K562 (cell line): ENCODE data around the gene GNAT1. TPM values are rescaled to one million over a fixed set of nuclear protein-coding genes. Genes with fewer than 3 reads are reported as not detected.
"Not testable (repeated sequence)": the region's sequence is repeated elsewhere in the genome, so short reads cannot be mapped to it uniquely, and the experiment has no call there.

Source experiments
- ATAC-seq: fragments of 200-7000 bp; cut with Tn5 transposase; 3 replicates; pipeline ENCODE4 v1.9.1; 2020; ENCODE audit warnings: moderate library complexity
- BruUV-seq: library from RNA; stranded (reverse); fragments of 400-500 nt; replicated peaks from 2 replicates; lab custom pipeline; 2021; lab: Mats Ljungman, UMichigan
- CTCF ChIA-PET: fragments of 300-600 bp; formaldehyde crosslinking; extraction: SDS; loops from one replicate; lab custom pipeline; 2021; ENCODE audit warnings: low intra/inter-chr PET ratio; lab: Yijun Ruan, JAX
- POLR2A ChIA-PET: fragments of 300-600, 350-650 bp; sonication (Branson Sonifier 250); formaldehyde crosslinking; extraction: SDS; loops from one replicate; lab custom pipeline; 2021; ENCODE audit warnings: antibody characterized with exemption, inconsistent platforms; lab: Yijun Ruan, JAX
- DNase-seq, 4 experiments: peaks; one replicate each; pipeline versions ENCODE4 v3.0.0 to v3.0.0-alpha.2; 2011 to 2018; ENCODE audit warnings: low spot score in 3 of 4, mixed read lengths in 3 of 4; ENCODE audit errors: extremely low read depth in 1 of 4
- FAIRE-seq: peaks from 2 replicates; lab custom pipeline; 2011; peaks lifted over from hg19 to GRCh38; lab: Jason Lieb, UNC
- H2AFZ ChIP-seq: 2 replicates; pipeline ENCODE4 v1.6.0; 2011; ENCODE audit warnings: low read depth, low read length, control low read depth, inconsistent platforms
- H3K27ac ChIP-seq: fragments of 200-600 bp; 3 replicates; pipeline ENCODE4 v1.8.0; 2011; ENCODE audit warnings: low read depth, mild to moderate bottlenecking, control low read depth, inconsistent platforms, low read length, moderate library complexity, mixed read lengths; ENCODE audit errors: extremely low read depth
- H3K27me3 ChIP-seq, 2 experiments: fragments of 300-600 bp in 1 of 2; 2 replicates in 1 of 2; 3 replicates in 1 of 2; pipeline versions ENCODE4 v1.6.0 to v1.8.0; 2011; ENCODE audit warnings: inconsistent platforms in 2 of 2, low read length in 2 of 2, mild to moderate bottlenecking in 1 of 2, mixed read lengths in 1 of 2, moderate library complexity in 1 of 2; ENCODE audit not compliant: control insufficient read depth in 2 of 2, insufficient read depth in 2 of 2
- H3K36me3 ChIP-seq: fragments of 300-600 bp; 3 replicates; pipeline ENCODE4 v1.8.0; 2011; ENCODE audit warnings: mild to moderate bottlenecking, low read length, inconsistent platforms; ENCODE audit not compliant: control insufficient read depth, insufficient read depth
- H3K4me1 ChIP-seq, 2 experiments: fragments of 200-600 bp in 1 of 2; replicated peaks in 1 of 2; 2 replicates in 1 of 2; 3 replicates in 1 of 2; pipeline versions ENCODE4 v1.5.1 to v1.8.0; 2011; ENCODE audit warnings: inconsistent platforms in 2 of 2, low read length in 2 of 2, mild to moderate bottlenecking in 1 of 2, mixed read lengths in 1 of 2, moderate library complexity in 1 of 2; ENCODE audit not compliant: control insufficient read depth in 2 of 2, insufficient read depth in 2 of 2
- H3K4me2 ChIP-seq: 2 replicates; pipeline ENCODE4 v1.6.1; 2011; ENCODE audit warnings: low read length, control low read depth, inconsistent platforms, mixed read lengths; ENCODE audit not compliant: insufficient read depth
- H3K4me3 ChIP-seq: fragments of 200-600 bp; sonication (generic), shearing (Covaris generic); 2 replicates; pipeline ENCODE4 v1.5.1; 2016; ENCODE audit warnings: control low read depth, inconsistent platforms
- H3K79me2 ChIP-seq: fragments of 200-600 bp; 3 replicates; pipeline ENCODE4 v1.8.0; 2011; ENCODE audit warnings: low read length, inconsistent platforms; ENCODE audit not compliant: control insufficient read depth, insufficient read depth
- H3K9ac ChIP-seq, 2 experiments: 2 replicates each; pipeline versions ENCODE4 v1.6.0 to v1.6.1; 2011; ENCODE audit warnings: low read depth in 2 of 2, low read length in 2 of 2, control low read depth in 1 of 2, inconsistent platforms in 1 of 2, mild to moderate bottlenecking in 1 of 2, mixed read lengths in 1 of 2; ENCODE audit not compliant: insufficient read depth in 1 of 2
- H3K9me1 ChIP-seq: one replicate; pipeline ENCODE4 v1.6.0; 2011; ENCODE audit warnings: inconsistent platforms, mild to moderate bottlenecking, low read length, moderate library complexity; ENCODE audit not compliant: control insufficient read depth, insufficient read depth
- H3K9me3 ChIP-seq: replicated peaks from 2 replicates; pipeline ENCODE4 v1.5.1; 2011; ENCODE audit warnings: low read depth, low read length, inconsistent platforms; ENCODE audit not compliant: control insufficient read depth, insufficient read depth
- H4K20me1 ChIP-seq: replicated peaks from 2 replicates; pipeline ENCODE4 v1.6.1; 2011; ENCODE audit warnings: low read length, inconsistent platforms, mixed read lengths; ENCODE audit not compliant: control insufficient read depth, insufficient read depth
- ATF3 ChIP-seq, 2 experiments: fragments of 450-650 bp in 1 of 2; sonication (generic) in 1 of 2; formaldehyde crosslinking in 1 of 2; IDR thresholded peaks in 1 of 2; conservative IDR thresholded peaks in 1 of 2; 2 replicates each; pipeline versions ENCODE4 v1.6.1 to v1.8.1; 2016 to 2023; ENCODE audit warnings: mild to moderate bottlenecking in 2 of 2, moderate library complexity in 2 of 2, inconsistent platforms in 1 of 2, missing genetic modification reagents in 1 of 2
- CEBPG ChIP-seq, 3 experiments: fragments of 200-800 bp in 1 of 3; sonication (Bioruptor generic) in 1 of 3; sonication (generic) in 1 of 3; formaldehyde crosslinking in 1 of 3; IDR thresholded peaks in 2 of 3; conservative IDR thresholded peaks in 1 of 3; 2 replicates each; pipeline versions ENCODE4 v1.6.1 to v1.8.0; 2016 to 2022; ENCODE audit warnings: missing compliant biosample characterization in 2 of 3, missing genetic modification characterization in 2 of 3, mild to moderate bottlenecking in 1 of 3, missing genetic modification reagents in 1 of 3
- WGBS: fragments of 100-300 bp; shearing (Covaris generic); methylation state at CpG from one replicate; pipeline ENCODE4 v1.1.6; 2016; ENCODE audit warnings: low coverage, mixed read lengths; ENCODE audit not compliant: insufficient coverage; ENCODE audit errors: missing lambda C conversion rate; 5-methylcytosine and 5-hydroxymethylcytosine counted together
- in situ Hi-C: fragments of 300-500 bp; cut with MboI; formaldehyde crosslinking; loops from 4 replicates; pipeline ENCODE4 v1.15.0; 2018; ENCODE audit warnings: inconsistent platforms, mixed read lengths
- intact Hi-C: fragments of 100-400 bp; cut with micrococcal nuclease; formaldehyde crosslinking; loops from 2 replicates; pipeline ENCODE4 v1.14.2; 2022
- polyA plus RNA-seq, 8 experiments: library from polyadenylated mRNA; depleted of rRNA in 4 of 8; stranded (reverse) in 5 of 8; unstranded in 3 of 8; fragments of >200 nt; fragmentation: Nextera tagmentation in 2 of 8; fragmentation: Illumina TruSeq in 1 of 8; extraction: Ambion mirVana in 2 of 8; extraction: Trizol in 1 of 8; gene quantifications; 2 replicates each; pipeline versions ENCODE4 v1.2.1 to v1.2.3, GENCODE V29; 2011 to 2014; ENCODE audit warnings: inconsistent platforms in 1 of 8, missing spikeins in 1 of 8
- total RNA-seq, 7 experiments: library from RNA; depleted of rRNA in 6 of 7; stranded (reverse); fragments of >200 nt in 6 of 7; fragmentation: Illumina TruSeq in 2 of 7; extraction: Trizol in 2 of 7; gene quantifications; 2 replicates each; pipeline versions ENCODE4 v1.2.1 to v1.2.3, GENCODE V29; 2011 to 2021; ENCODE audit warnings: low replicate concordance in 1 of 7

Gene GNAT1
- total and polyA plus RNA-seq, 9 of the 15 experiments (the other 6 are each of a cell fraction or from before 2014, with no cell fraction given) = not detected

DNA sequence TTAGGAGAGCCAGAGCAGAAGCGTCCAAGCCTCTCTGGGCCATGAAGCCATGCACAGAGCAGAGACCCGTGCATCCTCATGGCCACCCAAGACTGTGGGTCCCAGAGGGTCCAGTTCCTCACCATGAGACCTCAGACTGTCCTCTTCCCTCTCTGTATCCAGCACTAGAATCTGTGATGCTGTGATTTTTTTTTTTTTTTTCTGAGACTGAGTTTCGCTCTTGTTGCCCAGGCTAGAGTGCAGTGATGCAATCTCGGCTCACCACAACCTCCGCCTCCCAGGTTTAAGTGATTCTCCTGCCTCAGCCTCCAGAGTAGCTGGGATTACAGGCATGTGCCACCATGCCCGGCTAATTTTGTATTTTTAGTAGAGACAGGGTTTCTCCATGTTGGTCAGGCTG lies 53.4 kb downstream of the GNAT1 start:
- BruUV-seq; ATAC-seq; intact Hi-C loops; DNase-seq; H3K9me1 ChIP-seq; H3K36me3 ChIP-seq; H3K27me3 ChIP-seq; FAIRE-seq; H3K27ac ChIP-seq; H4K20me1 ChIP-seq; H2AFZ ChIP-seq; H3K4me3 ChIP-seq; in situ Hi-C loops; H3K4me2 ChIP-seq; H3K9me3 ChIP-seq; TF ChIP-seq CEBPG (CRISPR knock-in tag; IDR thresholded peaks at IDR 0.05); ATF3 (CRISPR knock-in tag; conservative IDR thresholded peaks at IDR 0.05): not testable (repeated sequence)
- Histone ChIP-seq H3K4me1 (peaks cover 42 to 51% of the 10 kb centered on the region in 2 experiments), H3K79me2 (peaks cover 29% of the 10 kb centered on the region), H3K9ac (peak overlapping the region in 1 of 2 experiments; percentile 7; a peak in 1 of 4 replicates)
- CTCF ChIA-PET = interaction anchor here (2.7 kb wide), 1 partner anchor 17 kb away, joined by 26 read pairs; no protein-coding TSS in a partner anchor
- POLR2A ChIA-PET = interaction anchor here (1.0 kb wide), 1 partner anchor 320 kb away, joined by 3 read pairs; no protein-coding TSS in a partner anchor
- 0 out of 4 replicates have a peak, but pooled peaks of 1 of the 2 experiments have one; percentile 13 for TF ChIP-seq CEBPG (tag; conservative IDR thresholded peaks at IDR 0.05 in 1 of 2, IDR thresholded peaks at IDR 0.05 in 1 of 2)
- peak; percentile 29; the same call in 1 of the 2 replicates for TF ChIP-seq ATF3 (IDR thresholded peaks at IDR 0.05)
- 80% methylated on average over 5 of the region's 6 CpGs for WGBS
